NCI-H748 (cell line): Measurements from ENCODE around the gene HCLS1.

Experiments
- DNase-seq: peaks from one replicate; lab custom pipeline; 2025; ENCODE audit not compliant: unreplicated experiment; lab: John Stamatoyannopoulos, UW

Gene HCLS1

DNA sequence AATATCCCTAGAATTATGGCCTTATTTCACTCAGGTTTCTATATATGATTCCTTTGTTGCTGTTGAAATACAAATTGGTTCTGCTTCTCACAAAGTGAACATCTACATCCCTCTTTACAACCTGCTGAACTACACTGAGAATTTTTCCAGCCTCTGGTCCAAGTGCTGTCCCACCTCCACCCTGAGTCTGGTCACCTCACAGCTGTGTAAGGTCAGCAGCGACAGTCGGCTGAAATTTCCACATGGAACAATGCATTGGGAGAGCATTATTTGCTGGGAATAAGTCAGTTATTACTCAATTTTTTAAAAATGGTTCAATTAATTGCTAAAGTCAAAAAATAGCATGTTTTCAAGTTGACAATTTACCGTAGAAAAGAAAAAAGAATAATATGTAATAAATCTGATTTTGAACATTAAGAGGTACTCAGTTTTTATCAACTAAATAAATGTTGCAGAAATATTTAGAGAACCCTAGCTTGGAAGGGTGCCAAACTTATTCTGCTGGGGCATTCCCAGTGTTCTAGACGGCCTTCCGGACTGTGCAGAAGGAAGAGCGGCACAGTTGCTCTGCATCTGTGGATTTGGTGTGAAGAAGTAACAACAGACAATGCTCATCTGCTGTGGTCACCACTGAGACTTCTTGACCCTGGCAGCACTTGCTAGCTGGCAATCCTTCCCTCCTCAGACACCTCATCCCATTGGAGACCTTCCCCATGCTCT, 1.8 kb downstream of the HCLS1 start:
- DNase-seq, result no peak

GRCh38 chr3:121654493-121655385, 6.0 kb downstream of the HCLS1 start:
- DNase-seq, result no peak

DNA sequence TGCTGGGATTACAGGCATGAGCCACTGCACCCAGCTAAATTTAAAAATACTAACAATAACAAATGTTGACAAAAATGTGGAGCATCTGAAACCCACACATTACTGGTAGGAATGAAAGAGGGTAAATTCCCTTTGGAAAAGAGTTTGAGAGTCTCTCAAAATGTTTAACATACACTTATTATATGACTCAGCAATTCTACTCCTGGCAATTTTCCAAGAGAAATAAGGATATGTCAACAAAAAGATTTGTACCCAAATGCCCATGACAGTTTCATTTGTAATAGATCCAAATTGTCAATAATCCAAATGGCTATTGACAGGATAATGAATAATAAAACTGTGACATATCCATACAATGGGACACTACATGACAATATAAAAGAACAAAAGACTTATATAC, 9.0 kb downstream of the HCLS1 start:
- DNase-seq, result peak; percentile 74

GRCh38 chr3:121649645-121650044, 11.1 kb downstream of the HCLS1 start:
- DNase-seq, result no peak

DNA sequence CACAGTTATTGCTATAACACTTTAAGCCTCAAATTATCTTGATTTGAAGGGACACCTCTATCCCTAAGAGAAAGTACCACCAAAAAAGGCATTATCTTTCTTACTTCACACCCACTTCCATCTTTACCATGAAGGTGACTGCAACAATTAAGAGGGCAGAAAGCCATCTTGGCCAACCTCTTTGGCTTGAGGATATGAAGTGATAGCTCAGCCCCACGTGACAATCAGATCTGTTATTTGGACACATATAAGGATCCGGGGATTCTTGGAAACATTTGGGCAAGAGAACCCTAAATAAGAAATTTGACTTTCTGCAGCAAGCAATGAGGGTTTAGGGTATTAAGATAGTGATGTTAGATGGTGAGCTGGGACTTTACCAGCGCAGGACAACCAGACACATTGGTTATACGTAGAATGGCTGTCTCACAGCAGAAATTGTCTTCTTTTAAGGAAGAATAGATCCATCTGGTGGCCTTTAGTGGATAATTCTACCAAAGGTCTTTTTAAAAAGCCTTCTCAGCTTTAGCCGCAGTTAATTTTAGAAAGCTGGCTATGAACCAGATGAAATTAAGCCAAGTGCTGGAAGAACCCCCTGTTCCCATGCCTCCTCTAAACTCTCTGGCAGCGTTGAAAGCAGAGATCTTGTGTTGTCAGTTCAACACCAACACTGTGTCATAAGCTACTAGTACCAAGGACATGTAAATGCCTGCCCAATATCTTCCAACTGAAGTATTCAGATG, 12.3 kb downstream of the HCLS1 start:
- no peak for DNase-seq

DNA sequence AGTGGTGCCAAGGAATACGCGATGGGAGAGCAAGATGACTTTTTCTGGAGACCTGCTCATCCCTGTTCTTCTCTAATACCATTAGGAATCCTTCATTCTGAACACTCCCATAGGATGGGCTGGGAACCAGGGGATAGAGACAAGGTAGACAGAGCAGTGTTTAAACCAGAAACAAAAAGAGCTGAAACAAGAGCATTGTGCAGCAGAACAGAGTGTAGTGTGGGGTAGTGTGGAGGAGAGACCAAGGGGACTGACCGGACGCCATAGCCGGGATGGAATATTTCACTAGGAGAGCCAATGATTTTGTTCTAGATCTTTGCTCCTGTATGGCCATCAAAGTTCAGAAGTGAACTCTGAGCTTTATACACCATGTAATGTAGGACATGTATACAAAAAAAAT, 15.6 kb downstream of the HCLS1 start:
- no peak for DNase-seq

GRCh38 chr3:121642601-121643314, 17.9 kb downstream of the HCLS1 start:
- no peak for DNase-seq

DNA sequence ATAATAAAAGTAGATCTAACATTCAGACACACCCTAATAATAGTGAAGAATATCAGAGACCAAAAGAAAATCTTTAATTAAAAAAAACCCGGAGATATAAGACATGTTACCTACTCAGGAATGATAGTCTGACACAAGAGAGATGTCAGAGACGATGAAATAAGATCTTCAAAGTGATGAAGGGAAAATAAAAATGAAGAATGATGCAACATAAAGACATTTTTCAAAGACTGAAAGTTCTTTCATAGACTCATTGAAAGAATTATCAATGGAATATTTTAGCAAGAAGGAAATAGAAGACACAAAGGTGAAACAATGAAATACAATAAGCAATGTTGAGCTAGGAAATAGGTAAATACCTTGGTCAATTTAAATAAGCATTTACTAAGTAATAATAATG, 19.6 kb downstream of the HCLS1 start:
- DNase-seq, result no peak

GRCh38 chr3:121637922-121638321, 22.8 kb downstream of the HCLS1 start:
- DNase-seq, result no peak

GRCh38 chr3:121630355-121630754, 30.3 kb downstream of the HCLS1 start:
- DNase-seq, result no peak

DNA sequence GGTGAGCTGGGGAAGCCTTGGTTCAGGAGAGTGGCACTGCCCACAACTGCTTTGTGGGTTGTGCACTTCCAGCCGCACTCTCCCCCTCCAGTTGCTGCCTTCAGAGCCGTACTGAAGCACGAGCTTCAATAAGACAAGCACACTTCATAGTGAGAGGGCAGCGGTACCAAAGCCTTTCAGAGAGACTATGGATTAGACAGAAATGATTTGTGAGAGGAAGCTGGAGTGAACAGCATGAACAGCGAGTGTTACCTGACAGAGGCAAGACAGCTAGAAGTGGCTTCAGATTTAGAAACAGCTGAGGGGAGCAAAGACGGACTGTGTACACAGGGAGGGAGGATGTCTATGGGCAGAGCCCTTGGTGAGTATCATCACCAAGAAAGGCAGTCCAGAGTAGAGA, 31.1 kb downstream of the HCLS1 start:
- no peak for DNase-seq

GRCh38 chr3:121627622-121628021, 33.1 kb downstream of the HCLS1 start:
- no peak for DNase-seq

DNA sequence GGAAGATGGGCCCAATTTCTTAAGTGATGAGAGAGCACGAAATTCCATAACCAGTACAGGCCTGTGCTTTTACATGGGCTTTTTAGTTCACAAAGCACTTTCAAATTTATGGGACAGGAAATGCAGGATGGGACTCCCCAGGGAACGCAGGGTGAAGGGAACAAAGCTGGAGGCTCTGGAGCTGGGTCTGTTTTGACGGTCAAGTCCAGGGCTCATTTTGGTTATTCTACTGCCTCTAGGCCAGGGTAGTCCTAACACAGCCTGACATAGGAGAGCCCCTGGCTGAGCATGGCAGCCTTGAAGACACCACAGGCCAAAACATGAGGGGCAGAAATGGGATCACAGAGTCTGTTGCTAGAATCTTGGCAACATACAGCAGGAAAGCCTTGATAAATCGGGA, 33.5 kb downstream of the HCLS1 start:
- no peak for DNase-seq

- DNase-seq, result no peak
Observed at GRCh38 chr3:121626495-121626894, 34.2 kb downstream of the HCLS1 start.

GRCh38 chr3:121624147-121624899, 36.4 kb downstream of the HCLS1 start:
- DNase-seq, result no peak

DNA sequence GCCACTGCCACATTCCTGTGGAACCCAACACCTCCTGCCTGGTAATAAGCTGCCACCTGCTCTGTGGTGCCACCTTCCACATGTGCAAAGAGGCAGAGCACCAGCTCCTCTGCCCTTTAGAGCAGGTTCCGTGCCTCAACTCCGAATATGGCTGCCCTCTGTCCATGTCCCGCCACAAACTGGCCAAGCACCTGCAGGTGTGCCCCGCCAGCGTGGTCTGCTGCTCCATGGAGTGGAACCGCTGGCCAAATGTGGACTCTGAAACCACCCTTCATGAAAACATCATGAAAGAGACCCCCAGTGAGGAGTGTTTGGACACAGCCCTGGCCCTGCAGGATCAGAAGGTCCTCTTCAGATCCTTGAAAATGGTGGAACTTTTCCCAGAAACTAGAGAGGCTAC, 39.2 kb downstream of the HCLS1 start:
- DNase-seq, result no peak

DNA sequence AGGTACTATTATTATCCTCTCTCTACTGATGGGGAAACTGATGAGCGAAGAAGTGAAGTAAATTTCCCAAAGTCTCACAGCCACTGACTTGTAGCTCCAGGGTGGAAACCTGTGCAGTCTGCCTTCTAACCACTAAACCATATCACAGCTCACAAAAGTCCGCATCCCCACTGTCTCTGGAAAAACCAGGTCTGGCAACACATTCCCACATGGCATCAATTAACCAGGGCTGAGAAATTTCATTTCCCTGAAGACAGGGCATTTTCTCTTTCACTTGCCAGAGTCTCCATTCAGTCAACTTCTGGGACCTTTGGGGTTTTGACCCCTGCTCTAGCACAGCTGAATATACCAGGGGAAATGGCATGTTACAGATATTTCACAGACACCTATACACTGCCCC, 41.0 kb downstream of the HCLS1 start:
- no peak for DNase-seq

DNA sequence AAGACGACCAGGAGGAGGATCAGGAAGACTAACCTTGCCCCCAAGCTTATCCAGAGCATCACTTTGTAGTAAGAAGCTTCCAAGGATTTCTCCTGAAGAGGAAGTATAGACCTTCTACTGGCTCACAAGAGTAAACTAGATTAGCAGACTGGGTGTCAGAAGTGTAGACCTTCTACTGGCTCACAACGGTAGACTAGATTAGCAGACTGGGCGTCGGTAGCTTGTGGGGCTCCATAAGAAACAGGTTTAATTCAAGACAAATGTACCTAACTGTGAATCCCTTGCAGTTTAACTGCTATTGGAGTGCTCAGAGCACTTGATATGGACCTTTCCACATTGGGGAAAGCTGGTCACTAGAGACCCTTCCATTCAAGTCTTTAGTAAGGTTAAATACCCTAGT, 54.6 kb downstream of the HCLS1 start:
- DNase-seq, result no peak

DNA sequence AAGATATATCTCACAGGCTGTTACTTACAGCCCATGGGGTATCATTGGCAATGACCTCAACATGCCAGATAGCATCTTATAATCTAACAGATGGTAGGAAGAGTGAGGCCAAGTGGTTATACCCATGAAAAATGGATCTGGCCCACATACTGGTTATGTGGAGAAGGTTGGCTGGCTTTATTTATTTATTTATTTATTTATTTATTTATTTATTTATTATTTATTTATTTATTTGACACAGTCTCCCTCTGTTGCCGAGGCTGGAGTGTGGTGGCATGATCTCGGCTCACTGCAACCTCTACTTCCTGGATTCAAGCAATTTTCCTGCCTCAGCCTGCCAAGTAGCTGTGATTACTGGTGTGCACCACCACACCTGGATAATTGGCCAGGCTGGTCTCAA, 55.9 kb downstream of the HCLS1 start:
- DNase-seq, result no peak

DNA sequence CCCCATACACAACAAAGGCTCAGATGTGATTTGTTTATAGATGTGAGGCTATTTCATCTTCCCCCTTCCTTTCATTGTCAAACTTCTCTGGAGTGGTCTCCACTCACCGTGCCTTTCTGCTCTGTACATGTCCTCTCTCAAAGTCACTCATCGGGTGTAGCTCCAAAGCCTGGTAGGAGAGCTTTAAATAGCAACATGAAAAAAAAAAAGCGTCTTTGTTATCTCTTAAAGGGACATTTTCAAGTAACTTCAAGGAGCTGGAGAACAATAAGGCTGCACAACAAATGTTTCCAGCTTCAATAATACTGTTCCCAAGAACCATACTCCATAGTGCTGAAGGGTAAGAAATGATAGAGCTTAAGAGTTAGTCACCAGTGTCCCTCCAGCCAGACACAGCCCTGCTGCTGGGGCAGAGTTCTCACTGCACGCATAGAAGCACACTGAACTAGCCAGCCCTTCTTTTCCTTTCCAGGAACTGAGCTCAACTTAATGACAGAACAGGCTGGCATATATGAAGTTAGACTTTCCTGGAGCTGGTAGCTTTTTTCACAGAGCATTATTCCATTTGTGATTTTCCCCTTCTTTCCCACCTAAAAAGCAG, 59.4 kb downstream of the HCLS1 start:
- DNase-seq, result no peak
